ENCODE measurements around the gene FAM180A.
"Not testable (repeated sequence)": the region's sequence is repeated elsewhere in the genome, so short reads cannot be mapped to it uniquely, and the experiment has no call there.

Gene FAM180A

DNA sequence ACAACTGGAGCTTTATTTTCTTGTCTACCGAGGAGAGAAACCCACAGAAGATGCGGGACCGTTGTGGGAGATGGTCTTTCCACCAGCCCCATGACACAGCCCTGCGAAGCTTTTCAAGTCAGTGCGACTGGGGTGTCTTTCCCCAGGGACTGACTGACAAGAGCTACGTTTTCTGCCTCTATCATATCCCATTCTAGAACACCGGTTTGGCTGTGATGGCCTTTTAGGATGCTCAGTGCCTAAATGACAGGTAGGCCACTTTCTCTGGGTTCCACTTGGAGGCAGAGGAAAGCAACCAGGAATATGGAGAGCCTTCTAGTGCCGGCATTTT lies 37.5 kb downstream of the FAM180A start:
- FAIRE-seq = no peak

GRCh38 chr7:135710417-135711138 lies 38.0 kb downstream of the FAM180A start:
- FAIRE-seq = no peak

- no peak for FAIRE-seq
These were observed 39.1 kb downstream of the FAM180A start for GRCh38 chr7:135709508-135709907.

GRCh38 chr7:135708041-135708440 lies 40.6 kb downstream of the FAM180A start:
- no peak for FAIRE-seq

GRCh38 chr7:135707570-135707966 lies 41.0 kb downstream of the FAM180A start:
- no peak for FAIRE-seq

- FAIRE-seq = no peak
These were observed 41.6 kb downstream of the FAM180A start for GRCh38 chr7:135706858-135707569.

- no peak for FAIRE-seq
These were observed 42.4 kb downstream of the FAM180A start for GRCh38 chr7:135706038-135706742.

GRCh38 chr7:135704698-135705097 lies 43.9 kb downstream of the FAM180A start:
- no peak for FAIRE-seq

DNA sequence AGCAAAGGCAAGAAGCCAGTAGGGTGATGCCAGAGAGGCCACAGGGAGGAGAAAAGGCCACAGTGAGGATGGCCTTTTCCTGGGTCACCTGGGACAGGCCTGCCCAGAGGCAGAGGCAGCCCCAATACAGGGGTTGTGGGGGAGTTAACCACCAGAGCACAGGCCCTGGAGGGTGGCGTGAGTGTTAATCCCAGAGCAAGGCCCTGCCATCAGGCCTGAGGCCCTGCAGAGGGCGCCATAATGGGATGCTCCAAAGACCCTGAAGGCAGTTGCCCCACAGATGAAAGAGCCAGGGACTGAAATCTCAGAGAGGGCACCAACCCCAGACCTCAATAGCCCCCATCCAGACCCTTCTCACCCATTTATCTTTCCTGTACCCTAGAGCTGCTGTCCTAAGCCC lies 44.5 kb downstream of the FAM180A start:
- no peak for FAIRE-seq

- FAIRE-seq = no peak
These were observed 51.1 kb downstream of the FAM180A start for GRCh38 chr7:135697276-135698049.

DNA sequence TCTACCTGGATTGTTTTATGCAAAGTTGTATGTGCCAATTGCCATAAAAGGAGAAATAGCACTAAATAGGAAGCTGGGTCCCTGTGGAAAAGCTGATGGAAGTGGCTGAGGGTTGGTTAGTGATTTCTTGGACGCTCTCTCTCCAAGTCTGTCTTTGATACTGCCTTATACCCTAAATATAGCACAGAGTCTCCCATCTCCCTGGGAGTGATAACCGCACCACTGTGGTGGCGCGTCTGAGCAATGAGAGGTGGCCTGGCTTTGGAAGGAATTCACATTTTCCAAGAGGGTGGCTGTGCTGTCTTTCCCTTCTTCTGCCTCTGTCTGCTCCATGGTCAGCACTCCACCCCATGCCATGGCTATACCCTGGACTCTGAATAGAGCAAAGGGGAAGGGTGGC lies 55.1 kb downstream of the FAM180A start:
- no peak for FAIRE-seq

- FAIRE-seq = not testable (repeated sequence)
These were observed 56.0 kb downstream of the FAM180A start for GRCh38 chr7:135692606-135693005.

GRCh38 chr7:135692055-135692454 lies 56.6 kb downstream of the FAM180A start:
- no peak for FAIRE-seq

DNA sequence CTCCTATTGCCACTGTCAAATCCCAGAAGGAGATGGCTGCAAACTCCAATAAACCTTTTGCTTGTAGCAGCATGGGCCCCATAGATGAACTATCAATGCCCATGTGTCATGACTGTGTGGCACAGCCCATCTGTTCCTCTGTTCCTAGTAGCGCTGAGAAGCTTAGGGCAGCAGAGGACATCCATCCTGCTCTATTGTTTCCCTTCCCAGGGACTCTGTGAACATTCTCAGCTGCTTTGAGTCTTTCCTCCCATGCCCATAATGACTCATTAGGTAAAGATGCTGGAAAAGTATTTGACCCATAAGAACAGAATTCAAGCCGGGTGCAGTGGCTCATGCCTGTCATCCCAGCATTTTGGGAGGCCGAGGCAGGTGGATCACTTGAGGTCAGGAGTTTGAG lies 58.0 kb downstream of the FAM180A start:
- no peak for FAIRE-seq

- no peak for FAIRE-seq
These were observed 61.1 kb downstream of the FAM180A start for GRCh38 chr7:135687466-135687865.

- FAIRE-seq = no peak
These were observed 63.1 kb downstream of the FAM180A start for GRCh38 chr7:135685306-135686084.

DNA sequence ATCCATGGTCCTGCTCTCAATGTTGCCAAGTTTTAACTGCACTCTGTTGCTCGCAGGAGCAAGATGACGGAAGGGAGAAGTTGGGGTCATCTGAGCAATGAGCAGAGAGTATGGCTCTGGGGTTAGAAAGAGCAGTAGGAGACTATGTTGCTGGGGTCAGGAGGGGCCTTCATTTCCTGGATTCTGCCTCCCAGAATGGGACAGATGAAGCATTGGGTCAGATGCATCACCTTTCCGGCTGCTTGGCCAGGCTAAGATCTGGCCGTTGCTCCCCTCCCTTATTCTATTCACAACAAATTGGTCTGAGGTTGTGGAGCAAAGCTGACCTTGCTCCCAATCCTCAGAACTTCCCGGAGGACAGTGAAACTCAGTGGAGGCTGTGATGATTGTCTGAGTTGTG lies 63.9 kb downstream of the FAM180A start:
- FAIRE-seq = no peak

GRCh38 chr7:135684136-135684535 lies 64.5 kb downstream of the FAM180A start:
- no peak for FAIRE-seq

DNA sequence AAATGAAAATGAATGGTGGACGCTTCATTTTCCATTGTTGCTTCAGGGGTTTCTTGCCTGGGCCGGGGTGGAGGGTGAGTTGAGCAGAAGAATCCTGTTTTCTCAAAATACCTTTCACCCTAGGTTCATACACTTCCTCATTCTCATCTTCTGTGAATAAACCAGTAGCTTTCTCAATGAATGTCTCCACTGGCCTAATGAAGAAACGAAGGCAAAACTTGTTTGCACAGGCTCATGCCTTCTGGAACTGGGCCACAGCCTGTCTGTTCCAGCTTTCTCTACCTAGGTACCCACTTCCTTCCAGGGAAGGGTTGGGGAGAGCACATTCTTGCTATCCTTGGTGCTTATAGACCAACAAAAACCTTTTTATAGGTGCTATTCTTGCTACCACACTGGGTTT lies 65.0 kb downstream of the FAM180A start:
- no peak for FAIRE-seq

DNA sequence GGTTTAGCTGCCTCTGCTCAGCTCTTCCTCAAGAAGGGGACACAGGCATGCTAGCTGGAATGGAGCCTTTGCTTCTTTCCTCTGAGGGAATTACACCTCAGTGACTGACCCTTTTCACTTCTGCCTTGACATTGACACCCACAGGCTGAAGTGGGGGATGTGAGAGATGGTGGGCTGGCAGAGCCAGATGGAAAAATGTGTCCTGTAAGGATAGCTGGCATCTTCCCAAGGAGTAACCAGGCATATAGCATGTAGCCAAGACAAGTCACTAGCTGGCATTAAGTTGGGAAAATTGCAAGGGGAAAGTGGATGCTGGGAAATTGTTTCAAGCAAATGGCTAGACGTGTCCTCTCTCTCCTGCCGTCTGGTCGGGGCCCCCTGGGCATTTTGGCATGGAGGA lies 66.4 kb downstream of the FAM180A start:
- FAIRE-seq = no peak

GRCh38 chr7:135681762-135682161 lies 66.9 kb downstream of the FAM180A start:
- FAIRE-seq = no peak

All from islet of Langerhans (tissue), 1 donor.